Activated CD4-positive, alpha-beta T cell treated with anti-CD3 and anti-CD28 coated beads, Interleukin-2, amount 50 U/mL, for 24 hours (primary cell): ENCODE data around the gene CACNA2D3.

Source experiments
- DNase-seq, 2 donors: peaks; one replicate each; pipeline ENCODE4 v3.0.0-alpha.2; 2020; ENCODE audit warnings: low read depth in 1 of 2, low spot score in 1 of 2

The CACNA2D3 gene

DNA sequence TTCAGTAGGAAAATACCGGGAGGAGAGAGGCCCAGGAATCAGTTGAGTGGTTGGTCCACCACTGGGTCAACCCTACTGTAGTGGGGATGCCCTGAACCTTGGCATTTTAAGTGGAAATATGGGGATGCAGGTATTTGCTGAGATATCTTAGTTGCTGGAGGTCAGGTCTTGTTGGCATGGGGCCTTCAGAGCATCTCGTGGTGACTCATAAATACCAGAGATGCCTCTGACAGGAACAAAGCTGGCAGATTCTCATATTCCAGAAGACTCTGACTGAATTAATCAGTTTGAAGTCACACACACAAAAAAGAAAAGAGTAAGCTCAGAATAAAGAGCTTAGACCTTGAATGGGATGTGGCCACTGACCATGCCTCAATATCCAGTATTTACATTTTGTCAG is 91.6 kb downstream of the CACNA2D3 start:
- DNase-seq = no peak

DNA sequence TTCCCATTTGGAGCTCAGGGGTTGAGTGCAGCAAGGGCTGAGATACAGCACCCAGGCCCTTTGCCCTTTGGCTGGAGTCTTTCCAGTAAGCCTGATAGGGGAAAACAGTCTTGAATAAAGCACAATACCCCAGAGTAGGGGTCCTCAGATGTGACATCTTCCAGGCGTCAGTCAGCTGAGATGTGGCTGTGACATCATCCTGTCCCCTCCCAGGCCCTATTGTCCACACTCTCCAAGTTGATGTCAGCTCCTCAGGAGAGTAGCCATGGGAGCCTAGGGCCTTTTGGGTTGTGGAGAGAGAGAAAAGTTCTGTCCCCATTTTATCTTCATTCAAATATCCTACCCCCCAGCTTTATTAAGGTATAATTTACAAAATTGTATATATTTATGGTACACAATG is 92.5 kb downstream of the CACNA2D3 start:
- no peak for DNase-seq

DNA sequence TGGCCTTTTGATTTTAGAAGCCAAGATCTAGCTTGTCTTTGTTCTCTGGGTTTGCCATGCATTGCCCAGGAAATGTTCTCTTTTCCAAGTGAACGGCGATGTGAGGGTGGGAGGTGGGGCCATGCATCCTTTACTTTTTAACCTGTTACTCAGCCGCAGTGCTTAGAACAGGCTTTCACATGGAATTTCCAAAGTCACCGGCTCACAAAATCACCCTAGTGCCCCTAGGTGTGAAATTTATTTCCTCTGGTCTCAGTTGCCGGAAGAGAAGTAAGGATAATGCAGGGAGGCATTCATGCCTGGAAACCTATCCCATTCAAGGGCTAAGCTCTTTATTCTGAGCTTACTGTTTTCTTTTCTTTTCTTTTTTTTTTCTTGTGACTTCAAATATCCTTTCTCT is 93.2 kb downstream of the CACNA2D3 start:
- no peak for DNase-seq

DNA sequence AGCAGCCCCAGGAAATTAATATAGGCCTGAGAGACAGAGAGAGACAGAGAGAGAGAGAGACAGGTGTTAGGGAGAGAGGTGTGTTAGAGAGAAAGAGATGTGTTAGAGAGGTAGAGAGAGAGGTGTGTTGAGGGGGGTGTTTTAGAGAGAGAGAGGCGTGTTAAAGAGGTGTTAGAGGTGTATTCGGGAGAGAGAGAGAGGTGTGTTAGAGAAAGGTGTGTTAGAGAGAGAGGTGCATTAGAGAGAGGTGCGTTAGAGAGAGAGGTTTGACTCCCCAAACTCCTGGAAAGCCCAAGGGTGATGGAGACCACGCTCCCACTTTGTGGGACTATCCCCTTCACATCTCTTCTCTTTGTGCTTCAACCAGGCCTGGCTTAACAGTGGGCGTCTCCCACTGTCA is 95.5 kb downstream of the CACNA2D3 start:
- DNase-seq = no peak

DNA sequence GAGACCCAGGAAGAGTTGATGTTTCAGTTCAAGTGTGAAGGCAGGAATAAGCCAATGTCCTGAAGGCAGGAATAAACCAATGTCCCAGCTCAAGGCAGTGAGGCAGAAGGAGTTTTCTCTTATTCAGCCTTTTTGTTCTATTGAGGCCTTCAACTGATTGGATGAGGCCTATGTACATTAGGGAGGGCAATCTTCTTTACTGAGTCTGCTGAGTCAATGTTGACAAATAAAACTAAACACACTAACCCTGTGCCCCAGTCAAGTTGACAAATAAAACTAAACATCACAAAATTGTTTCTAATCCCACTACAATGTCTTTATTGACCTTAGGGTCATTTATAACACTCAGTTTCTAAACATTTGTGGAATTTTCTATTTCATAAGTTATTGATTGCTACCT is 100.0 kb downstream of the CACNA2D3 start:
- DNase-seq = no peak

DNA sequence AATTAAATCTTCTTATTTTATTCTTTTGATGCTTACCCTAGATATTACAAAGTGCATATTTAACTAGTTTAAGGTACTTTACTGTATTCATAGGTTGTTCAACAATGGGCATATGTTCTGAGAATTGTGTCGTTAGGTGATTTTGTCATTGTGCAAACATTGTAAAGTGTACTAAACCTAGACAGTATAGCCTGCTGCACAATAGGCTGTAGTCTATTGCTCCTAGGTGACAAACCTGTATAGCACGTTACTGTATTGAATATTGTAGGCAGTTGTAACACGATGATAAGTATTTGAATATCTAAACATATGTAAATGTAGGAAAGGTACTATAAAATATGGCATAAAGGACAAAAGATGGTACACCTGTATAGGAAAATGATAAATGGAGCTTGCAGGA is 100.7 kb downstream of the CACNA2D3 start:
- DNase-seq = no peak

DNA sequence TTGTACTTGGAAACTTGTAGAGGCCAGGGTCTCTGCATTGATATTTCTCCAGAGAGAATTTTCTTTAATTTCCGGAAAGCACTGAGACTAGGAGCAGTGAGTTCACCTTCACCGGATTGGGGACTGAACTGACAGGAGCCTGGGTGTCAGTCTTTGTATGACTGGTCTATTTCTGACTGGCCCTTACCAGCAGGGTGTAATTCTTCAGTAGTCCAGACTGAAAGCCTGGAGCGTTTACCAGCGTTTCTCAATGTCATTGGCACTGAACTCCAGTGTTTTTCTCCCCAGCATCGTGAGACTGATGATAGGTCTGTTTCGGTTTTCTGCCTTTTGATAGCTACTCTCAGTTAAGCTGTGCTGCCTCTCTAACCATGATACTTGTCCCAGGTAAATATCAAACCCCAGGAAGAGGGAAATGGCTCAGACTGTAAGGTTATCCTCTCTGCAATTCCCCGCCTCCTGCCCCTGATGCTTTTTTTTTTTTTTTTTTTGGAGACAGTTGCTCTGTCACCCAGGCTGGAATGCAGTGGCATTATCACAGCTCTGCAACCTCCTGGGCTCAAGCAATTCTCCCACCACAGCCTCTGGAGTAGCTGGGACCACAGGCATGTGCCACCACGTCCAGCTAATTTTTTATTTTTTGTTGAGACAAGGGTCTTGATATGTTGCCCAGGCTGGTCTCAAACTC is 103.6 kb downstream of the CACNA2D3 start:
- no peak for DNase-seq

DNA sequence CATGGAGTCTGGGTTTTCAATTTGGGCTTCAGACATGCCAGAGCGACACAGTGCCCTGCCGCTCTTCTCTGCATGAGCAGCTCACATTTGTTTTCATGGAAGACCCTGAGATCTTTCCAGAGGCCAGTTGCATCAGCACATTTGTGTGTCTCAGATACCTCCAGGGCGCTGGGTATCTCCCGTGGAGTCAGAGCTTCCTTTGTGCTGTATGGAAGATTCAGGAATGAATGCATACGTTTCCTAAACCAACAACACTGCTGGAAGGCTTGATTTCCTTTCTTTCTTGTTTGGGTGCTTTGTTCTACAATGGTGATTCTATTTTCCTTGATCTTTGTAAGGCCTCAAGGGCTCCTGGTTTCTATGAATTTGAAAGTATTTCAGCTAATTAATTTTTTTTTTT is 106.5 kb downstream of the CACNA2D3 start:
- DNase-seq = no peak

DNA sequence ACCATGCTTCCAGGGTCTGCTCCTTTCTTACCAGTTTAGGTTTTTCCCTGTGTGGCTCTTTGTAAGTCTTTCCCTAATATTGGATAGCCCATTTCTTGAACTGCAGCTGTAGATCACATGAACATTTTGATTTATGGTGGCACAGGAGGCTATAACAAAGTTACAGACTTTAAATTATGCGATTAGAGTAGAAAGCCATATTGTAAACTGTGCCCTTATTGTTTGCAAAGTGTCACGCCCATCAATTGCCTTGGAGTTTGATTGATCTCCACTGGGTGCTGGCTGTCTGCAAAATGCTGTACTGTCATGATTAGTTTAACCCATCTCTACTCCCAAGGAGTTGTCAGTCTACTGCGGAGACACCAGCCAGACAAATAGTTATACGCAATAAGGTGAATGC is 110.3 kb downstream of the CACNA2D3 start:
- DNase-seq = no peak

DNA sequence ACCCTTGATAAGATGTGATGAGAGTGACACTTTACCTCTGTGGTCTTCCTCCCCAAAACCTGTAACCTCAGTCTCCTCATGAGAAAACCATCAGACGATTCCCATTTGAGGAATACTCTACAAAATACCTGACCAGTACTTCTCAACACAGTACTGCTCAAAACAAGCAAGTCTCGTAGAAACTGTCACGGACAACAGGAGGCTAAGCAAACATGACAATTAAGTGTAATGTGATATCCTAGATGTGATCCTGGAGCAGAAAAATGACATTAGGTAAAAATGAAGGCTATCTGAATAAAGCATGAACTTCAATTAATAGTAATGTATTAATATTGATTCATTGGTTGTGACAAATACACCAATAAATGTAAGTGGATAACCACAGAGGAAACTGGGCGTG is 113.6 kb downstream of the CACNA2D3 start:
- no peak for DNase-seq

DNA sequence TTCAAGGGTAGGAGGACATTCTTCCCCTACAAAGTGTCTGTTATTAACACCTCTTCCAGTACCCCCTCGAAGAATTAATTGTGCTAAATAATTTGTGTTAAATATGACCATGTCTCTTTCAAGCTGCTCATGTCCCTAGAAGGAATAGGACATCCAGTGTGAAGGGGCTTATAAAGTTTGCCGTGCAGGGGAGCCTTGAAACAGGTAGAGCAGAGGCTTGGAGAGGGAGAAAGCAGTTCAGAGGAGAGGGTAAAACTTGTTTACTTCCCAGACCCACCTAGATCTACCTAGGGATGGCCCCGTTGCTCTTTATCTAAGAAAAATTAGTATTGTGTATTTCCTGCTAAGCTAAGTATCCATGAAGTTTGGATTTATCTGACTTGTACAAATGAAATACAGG is 114.8 kb downstream of the CACNA2D3 start:
- DNase-seq = no peak

DNA sequence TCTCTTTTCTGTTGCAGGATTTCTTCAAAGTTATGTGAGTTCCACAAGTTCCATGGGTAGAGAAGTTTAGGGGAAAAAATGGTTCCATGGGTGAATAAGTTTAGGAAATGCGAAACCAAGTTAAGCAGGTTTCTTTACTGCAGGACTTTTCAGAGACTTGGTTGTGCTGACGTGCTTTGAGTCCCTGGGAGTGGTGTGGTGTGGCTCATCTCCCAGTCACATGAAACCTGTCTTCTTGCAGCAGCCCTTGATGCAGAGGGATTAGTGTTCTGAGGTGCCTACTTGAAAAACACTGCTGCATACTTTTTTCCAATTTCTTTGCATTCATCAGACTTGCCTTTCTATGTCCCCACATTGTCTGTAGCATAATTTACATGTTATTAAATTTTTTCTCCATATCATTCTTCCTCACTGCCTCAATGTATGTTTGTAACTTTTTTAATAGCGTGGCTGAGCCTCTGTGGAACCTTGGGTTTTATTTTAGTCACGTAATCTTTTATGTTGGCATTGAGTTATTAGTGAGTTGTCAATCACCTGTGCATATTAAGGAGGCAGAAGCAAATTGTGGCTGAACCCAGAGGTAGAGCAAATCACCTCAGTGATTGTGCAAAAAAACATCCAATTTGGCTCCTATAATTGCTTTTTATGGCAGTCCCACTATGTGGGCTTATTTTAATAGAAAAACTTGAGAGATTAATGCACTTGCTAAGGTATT is 115.6 kb downstream of the CACNA2D3 start:
- DNase-seq = no peak

DNA sequence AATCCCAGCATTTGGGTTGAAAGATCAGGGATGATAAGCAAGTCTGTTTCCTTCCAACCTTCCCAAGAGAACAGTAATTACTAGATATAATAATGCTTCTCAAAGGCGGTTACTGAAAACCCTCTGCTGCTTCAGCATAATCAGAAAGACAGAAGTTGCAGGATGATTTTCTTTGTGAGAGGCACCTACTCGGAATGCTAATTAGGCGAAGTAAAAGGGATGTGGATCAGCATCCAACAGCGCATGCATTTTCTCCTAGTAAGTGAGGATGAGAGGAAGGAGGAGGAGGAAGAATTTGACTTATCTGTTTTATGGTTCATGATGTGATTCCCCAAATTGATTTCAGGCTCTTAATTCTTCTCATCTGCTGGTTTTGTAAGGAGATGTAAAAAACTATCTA is 118.0 kb downstream of the CACNA2D3 start:
- no peak for DNase-seq

DNA sequence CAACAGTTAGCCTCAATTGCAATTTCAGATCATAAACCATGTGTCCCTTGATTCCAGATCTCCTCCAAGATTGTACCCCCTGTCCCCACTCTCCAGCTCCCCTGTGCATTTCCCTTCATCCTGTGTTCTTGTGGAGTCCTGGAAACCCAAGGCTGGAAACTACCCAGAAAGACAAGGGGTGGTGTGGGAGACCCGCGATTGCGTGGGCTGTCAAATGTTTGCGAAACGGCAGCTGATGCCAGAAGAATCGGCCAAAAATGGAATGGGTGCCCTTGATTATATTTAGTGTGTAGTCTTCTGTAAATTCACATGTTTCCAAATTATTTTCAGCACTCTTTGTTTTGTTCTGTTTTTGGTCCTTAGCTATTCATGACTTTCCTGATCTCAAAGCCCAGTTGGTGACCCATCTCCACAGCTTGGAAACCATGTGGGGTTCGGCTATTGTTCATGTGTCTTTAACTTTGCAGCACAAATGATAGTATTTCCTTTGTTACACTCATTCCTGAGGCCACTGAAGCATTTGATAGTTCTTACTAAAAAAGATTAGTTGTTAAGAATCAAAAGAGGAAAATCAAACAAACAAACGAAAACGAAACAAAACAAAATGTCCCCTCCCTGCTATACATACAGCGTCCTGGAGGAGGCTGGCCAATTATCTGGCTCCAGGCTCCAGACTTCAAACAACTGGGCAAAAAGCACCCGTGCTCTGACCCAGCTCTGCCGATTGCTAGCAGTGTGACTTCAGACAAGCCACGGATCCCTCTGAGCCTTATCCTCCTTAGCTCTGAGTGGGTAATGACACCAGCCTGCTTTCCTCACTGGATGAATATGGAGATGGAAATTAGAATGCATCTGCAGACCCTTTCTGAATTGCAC is 120.9 kb downstream of the CACNA2D3 start:
- no peak for DNase-seq

DNA sequence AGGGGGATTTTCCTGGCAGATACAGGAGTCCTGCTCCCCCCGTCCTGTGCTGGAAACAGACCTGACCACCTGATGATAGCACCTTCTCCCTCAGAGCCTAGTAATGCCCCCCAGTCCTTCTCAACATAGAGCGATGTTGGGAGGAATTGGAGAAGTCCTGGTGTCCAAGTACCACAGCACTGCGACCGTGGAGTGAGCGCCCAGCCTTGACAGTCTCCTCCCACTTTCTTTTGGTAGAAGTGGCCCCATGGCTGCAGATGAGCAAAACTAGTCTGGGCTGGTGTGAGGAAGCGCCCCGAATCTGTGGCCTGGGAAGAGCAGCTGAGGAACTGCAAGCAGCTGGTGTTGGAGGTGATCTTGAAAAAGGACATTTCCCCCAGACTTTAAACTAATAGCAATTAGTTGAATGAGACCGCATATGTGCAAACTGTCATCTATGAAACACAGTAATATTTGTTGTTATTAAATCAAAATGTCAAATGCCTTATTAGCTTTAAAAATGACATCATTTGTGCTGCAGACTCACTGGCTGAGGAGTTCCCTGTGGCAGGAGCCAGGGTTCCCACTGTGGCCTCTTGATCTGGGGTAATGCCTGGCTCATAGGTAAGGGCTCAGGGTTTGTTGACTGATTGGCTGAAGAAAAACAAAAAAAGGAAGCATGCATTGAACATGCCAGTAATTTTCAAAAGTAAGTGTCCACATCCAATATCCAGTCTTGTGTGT is 121.8 kb downstream of the CACNA2D3 start:
- DNase-seq = no peak

DNA sequence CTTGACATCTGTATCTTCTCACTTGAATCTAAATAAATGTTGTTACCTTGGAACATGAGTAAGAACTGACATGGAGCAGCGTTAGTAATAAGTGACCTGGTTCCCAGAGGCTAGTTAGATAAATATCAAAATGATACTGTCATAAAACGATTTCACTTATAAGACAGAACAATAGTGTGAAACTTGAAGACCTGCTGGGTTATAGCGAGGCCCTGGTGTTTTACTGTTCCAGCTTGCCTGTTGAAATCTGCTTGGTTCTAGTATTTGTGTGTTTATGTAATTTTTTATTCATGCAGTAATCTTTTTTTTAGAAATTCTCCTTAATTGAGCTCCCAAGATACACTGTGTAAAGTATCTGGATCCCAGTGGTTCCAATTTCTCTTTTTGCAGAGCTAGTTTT is 129.4 kb downstream of the CACNA2D3 start:
- no peak for DNase-seq

DNA sequence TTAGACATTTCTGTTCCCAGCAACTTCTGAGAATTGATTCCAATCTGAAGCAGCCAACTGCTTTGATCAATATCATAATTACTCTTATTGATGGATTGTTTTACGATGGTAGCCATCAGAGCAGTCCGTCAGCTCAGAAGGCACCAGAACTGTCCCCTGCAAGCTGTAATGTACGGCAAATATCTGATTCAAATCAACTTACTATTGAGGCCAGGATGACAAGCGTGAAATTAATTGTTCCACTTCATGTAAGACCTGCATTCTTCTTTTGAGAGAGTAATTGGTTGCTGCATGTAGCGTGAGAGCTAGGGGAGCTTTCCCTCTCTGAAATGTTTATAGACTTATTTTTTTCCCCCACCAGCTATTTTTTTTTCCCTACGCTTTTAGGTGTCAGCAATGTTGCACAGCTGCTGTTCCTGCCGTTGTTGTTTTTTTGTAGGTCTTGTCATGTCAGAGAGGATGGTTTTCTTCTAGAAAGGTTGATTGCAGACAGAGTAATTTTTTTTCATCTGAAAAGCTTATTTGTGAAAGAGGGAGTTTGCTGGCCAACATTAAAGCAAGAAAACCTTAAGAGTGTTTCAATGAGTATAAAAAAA is 134.9 kb downstream of the CACNA2D3 start:
- no peak for DNase-seq

DNA sequence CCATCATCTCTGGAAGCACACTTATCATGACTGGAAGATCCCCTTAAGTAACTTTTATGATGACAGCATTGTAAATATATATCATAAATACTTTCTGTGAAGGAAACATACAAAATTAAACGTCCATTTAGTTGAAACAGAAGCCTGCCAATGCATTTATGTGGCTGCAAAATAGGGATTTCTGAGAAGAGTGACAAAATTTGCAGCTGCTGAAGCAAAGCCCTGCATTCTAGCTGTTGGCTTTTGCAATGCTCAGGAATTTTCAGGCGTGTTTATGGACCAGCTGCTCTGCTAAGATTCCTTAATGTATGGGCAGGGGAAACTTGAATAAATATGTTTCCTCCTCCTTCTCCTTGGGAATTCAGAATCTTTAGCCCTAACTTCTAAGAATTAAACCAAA is 137.3 kb downstream of the CACNA2D3 start:
- DNase-seq = no peak

DNA sequence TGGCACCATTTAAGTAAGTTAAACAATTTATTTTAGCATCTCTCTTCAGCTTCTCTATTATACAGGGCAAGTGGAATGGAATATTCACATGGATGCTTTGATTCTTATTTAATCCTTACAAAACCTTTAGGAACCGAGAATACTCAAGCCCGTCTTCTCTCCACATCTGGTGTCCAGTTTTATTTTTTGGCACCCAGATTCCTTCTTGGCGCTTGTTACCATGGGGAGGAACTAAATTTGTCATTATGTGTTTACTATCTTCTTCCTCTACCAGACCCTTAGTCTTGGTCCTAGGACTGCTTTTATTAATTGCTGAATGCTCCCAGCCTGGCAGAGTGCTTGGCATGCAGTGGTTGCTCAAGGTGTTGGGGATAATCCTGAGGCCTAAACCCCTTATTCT is 138.8 kb downstream of the CACNA2D3 start:
- no peak for DNase-seq

DNA sequence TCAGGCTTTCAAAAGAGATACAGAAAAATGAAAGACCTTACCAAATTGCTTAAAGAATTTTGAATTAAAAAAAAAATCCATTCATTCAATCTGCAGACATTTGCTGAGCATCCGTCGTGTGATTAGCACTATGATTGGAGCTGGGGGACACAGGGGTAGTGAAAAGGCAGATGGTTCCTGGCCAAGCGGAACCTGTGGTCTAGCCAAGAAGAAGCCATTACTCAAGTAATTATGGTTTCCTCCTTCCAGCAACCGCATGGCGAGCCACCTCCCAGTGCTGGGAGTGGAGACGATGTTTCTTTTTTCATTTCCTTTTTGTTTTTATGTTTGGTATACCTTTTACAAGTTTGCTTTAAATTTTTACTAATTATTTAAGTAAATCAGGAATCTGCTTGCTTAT is 140.2 kb downstream of the CACNA2D3 start:
- no peak for DNase-seq

DNA sequence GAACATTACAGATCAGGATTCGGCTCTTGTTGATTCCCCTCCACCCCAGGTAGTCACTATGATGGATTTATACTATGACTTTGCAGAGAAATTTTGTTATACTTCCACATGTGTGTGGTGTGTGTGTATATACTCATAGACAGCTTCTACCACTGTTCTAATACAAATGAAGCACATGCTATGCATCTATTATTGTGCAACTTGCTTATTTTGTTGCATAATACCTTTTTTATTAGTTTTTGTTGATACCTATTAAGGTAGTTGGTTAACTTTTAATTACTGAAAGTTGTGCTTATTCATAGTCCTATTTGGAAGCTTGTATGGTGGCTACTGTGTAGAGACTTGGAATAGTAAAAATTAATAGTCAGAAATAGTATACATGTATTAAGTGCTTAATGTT is 140.6 kb downstream of the CACNA2D3 start:
- DNase-seq = no peak
